WERI-Rb-1 (cell line): ENCODE measurements around the gene DNMT1.

Source experiments
- DNase-seq: peaks from one replicate; pipeline ENCODE4 v3.0.0-alpha.2; 2020
- H3K27ac ChIP-seq: fragments of 250-450 bp; sonication (Bioruptor Pico); 2 replicates; pipeline ENCODE4 v1.5.1; 2020; ENCODE audit warnings: mild to moderate bottlenecking, moderate library complexity
- H3K27me3 ChIP-seq: fragments of 250-450 bp; sonication (Bioruptor Pico); 2 replicates; pipeline ENCODE4 v1.5.1; 2021; ENCODE audit warnings: mild to moderate bottlenecking, low read depth, moderate library complexity; ENCODE audit not compliant: insufficient read depth, severe bottlenecking
- H3K36me3 ChIP-seq: fragments of 250-450 bp; sonication (Bioruptor Pico); 2 replicates; pipeline ENCODE4 v1.5.1; 2020; ENCODE audit warnings: mild to moderate bottlenecking, moderate library complexity
- H3K4me3 ChIP-seq: 2 replicates; pipeline ENCODE4 v1.5.1; 2011; ENCODE audit warnings: low read depth, mild to moderate bottlenecking, control low read depth, low read length
- H3K9me3 ChIP-seq: fragments of 250-450 bp; sonication (Bioruptor Pico); 2 replicates; pipeline ENCODE4 v1.5.1; 2021; ENCODE audit warnings: mild to moderate bottlenecking, moderate library complexity; ENCODE audit not compliant: severe bottlenecking
- CTCF ChIP-seq: IDR thresholded peaks from 2 replicates; pipeline ENCODE4 v1.5.1; 2011; ENCODE audit warnings: low read depth, mild to moderate bottlenecking, control low read depth, inconsistent platforms, low read length

The DNMT1 gene

GRCh38 chr19:10091370-10091687 is 103.4 kb downstream of the DNMT1 start:
- no peak overlapping the region for H3K4me3 ChIP-seq
- no peaks in the 10 kb centered on the region for H3K9me3 ChIP-seq
- no peak for TF ChIP-seq CTCF
- no peak for DNase-seq
- H3K36me3 ChIP-seq: no peaks in the 10 kb centered on the region
- H3K27me3 ChIP-seq: no peaks in the 10 kb centered on the region
- H3K27ac ChIP-seq: no peak overlapping the region

GRCh38 chr19:10089801-10090375 is 104.9 kb downstream of the DNMT1 start:
- no peaks in the 10 kb centered on the region for H3K9me3 ChIP-seq
- no peak overlapping the region for H3K4me3 ChIP-seq
- DNase-seq: no peak
- H3K27ac ChIP-seq: no peak overlapping the region
- no peaks in the 10 kb centered on the region; the same call in 1 of the 2 replicates for H3K36me3 ChIP-seq
- no peak for TF ChIP-seq CTCF
- peaks cover 7% of the 10 kb centered on the region for H3K27me3 ChIP-seq

- Histone ChIP-seq H3K4me3 (no peak overlapping the region), H3K27me3 (peaks cover 10% of the 10 kb centered on the region), H3K27ac (no peak overlapping the region), H3K9me3 (no peaks in the 10 kb centered on the region), H3K36me3 (no peaks in the 10 kb centered on the region; the same call in 1 of the 2 replicates)
- DNase-seq: no peak
- no peak for TF ChIP-seq CTCF
Observed at GRCh38 chr19:10088949-10089554, 105.7 kb downstream of the DNMT1 start.

- no peak overlapping the region for H3K4me3 ChIP-seq
- H3K9me3 ChIP-seq: no peaks in the 10 kb centered on the region
- no peak for TF ChIP-seq CTCF
- no peaks in the 10 kb centered on the region; the same call in 1 of the 2 replicates for H3K36me3 ChIP-seq
- H3K27me3 ChIP-seq: peaks cover 10% of the 10 kb centered on the region
- no peak for DNase-seq
- no peak overlapping the region for H3K27ac ChIP-seq
Observed at GRCh38 chr19:10087296-10088061, 107.3 kb downstream of the DNMT1 start.

GRCh38 chr19:10086591-10087192 is 108.1 kb downstream of the DNMT1 start:
- Histone ChIP-seq H3K27ac (no peak overlapping the region), H3K4me3 (peak overlapping the region; percentile 48), H3K9me3 (no peaks in the 10 kb centered on the region), H3K27me3 (peaks cover 10% of the 10 kb centered on the region), H3K36me3 (no peaks in the 10 kb centered on the region; the same call in 1 of the 2 replicates)
- no peak for TF ChIP-seq CTCF
- no peak for DNase-seq
